ENCODE data around the gene NT5C1A. TPM values are rescaled to one million over a fixed set of nuclear protein-coding genes. Genes with fewer than 3 reads are reported as not detected.
A peak's percentile ranks its signal among the peaks of the same experiment; 100 is the strongest.

Gene NT5C1A
- total and polyA plus RNA-seq, 2 experiments from 2014 or later: 0.16 TPM; not detected in 1

DNA sequence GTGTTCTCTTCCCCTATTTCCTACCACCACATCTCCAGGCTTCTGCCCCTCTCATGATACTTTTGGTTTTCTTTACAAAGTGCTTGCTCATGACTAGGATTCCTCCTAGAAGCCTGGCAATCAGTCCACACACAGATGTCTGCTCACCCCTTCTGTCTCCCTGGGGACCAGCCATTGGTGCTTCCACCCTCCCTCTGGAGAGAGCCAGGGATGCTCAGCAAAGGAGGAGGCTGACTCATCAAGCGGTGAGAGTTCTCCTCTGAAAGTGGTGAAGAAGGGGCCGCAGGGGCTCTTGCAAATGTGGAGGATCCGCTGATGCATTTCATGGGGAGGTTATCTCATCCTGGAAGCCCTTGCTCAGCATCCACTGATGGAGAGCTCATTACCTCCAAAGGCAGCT is 14.5 kb downstream of the NT5C1A start:
- no peaks in the 10 kb centered on the region for H3K36me3 ChIP-seq
- H3K4me3 ChIP-seq: no peak overlapping the region
- H3K27ac ChIP-seq: no peak overlapping the region
- no peaks in the 10 kb centered on the region for H3K9me3 ChIP-seq (ENCODE audit: low read depth)
- TF ChIP-seq, protein P1, sequence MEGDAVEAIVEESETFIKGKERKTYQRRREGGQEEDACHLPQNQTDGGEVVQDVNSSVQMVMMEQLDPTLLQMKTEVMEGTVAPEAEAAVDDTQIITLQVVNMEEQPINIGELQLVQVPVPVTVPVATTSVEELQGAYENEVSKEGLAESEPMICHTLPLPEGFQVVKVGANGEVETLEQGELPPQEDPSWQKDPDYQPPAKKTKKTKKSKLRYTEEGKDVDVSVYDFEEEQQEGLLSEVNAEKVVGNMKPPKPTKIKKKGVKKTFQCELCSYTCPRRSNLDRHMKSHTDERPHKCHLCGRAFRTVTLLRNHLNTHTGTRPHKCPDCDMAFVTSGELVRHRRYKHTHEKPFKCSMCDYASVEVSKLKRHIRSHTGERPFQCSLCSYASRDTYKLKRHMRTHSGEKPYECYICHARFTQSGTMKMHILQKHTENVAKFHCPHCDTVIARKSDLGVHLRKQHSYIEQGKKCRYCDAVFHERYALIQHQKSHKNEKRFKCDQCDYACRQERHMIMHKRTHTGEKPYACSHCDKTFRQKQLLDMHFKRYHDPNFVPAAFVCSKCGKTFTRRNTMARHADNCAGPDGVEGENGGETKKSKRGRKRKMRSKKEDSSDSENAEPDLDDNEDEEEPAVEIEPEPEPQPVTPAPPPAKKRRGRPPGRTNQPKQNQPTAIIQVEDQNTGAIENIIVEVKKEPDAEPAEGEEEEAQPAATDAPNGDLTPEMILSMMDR (IDR thresholded peaks at IDR 0.05; ENCODE audit: low read depth, low read length): no peak
- no peaks in the 10 kb centered on the region for H3K4me1 ChIP-seq (ENCODE audit: low read depth)
- H3K27me3 ChIP-seq: peaks cover 81% of the 10 kb centered on the region
- DNase-seq (ENCODE audit: low read depth in 1 of 2, low spot score in 1 of 2): no peak

DNA sequence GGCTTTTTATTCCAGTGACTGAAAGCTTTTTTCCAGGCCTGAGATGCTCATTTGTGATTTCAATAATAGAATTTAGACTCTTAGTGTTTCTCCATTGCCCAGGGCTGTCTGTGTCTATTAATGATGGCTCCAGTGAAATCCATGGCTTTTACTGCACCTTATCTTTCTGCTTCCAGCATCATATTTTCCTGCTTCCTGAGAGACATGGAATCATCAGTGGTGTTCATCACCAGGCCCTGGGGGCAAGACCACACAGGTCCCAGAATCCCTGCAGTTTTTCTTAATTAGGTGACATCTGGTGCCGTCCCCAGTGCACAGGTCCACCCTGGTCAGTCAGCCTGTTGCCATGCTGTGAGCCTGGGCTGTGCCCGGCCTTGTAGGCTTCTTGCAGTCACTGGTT is 15.5 kb downstream of the NT5C1A start:
- Histone ChIP-seq H3K4me3 (no peak overlapping the region), H3K4me1 (ENCODE audit: low read depth) (no peaks in the 10 kb centered on the region), H3K36me3 (no peaks in the 10 kb centered on the region), H3K9me3 (ENCODE audit: low read depth) (no peaks in the 10 kb centered on the region), H3K27me3 (peaks cover 71% of the 10 kb centered on the region), H3K27ac (no peak overlapping the region)
- no peak for DNase-seq (ENCODE audit: low read depth in 1 of 2, low spot score in 1 of 2)
- TF ChIP-seq, protein P1 (IDR thresholded peaks at IDR 0.05; ENCODE audit: low read depth, low read length): no peak

DNA sequence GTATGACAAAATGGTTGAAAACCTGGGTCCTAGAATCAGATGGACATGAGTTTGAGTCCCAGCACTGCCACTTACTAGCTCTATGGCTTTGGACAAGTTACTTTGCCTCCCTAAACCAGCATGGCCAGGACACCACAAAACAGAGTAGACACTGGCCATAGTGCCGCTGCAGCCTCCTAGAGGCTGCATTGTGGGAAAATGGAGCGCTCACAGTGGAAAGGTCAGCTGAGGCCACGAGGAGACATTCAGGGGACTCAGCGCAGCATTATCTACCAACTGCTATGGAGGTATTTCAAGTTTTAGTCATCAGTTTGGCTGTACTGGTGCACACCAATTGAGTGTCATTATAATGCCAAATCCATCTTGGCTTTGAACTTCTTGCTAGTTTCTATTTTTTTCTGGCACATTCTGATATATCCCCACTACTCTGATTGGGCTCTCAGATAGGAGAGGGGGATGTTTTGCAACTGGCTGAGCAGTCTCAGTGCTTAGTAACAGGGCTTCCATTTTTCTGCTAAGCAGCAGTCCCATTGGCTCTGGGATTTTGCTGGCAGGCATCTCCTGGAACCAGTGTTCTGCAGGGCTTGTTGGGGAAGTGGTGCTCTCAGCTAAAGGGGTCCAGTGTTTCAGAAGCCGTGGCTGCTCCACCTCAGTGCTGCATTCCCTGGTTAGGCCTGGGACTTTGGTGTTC is 16.2 kb downstream of the NT5C1A start:
- Histone ChIP-seq H3K9me3 (ENCODE audit: low read depth) (no peaks in the 10 kb centered on the region), H3K27ac (no peak overlapping the region), H3K36me3 (no peaks in the 10 kb centered on the region), H3K4me1 (ENCODE audit: low read depth) (no peaks in the 10 kb centered on the region), H3K4me3 (no peak overlapping the region), H3K27me3 (peaks cover 65% of the 10 kb centered on the region)
- no peak for DNase-seq (ENCODE audit: low read depth in 1 of 2, low spot score in 1 of 2)
- TF ChIP-seq, protein P1 (IDR thresholded peaks at IDR 0.05; ENCODE audit: low read depth, low read length): no peak

DNA sequence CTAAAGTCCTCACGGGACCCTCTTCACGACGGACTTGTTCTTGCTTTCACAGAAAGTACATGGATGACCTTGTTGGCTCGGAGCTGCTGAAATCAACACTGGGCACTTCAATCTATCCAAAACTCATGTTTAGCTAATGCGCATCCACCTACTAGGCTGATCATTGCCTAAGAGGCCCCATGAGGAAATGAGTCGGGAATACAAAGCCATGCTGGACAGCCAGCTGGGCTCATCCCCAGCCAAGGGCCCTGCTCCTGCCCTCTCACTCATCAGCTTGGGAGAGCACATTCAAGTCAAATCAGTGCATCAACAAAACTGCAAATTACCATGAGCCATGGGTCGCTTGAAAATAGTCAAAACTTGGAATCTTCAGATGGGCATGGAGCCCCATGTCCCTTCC is 17.6 kb downstream of the NT5C1A start:
- no peaks in the 10 kb centered on the region for H3K9me3 ChIP-seq (ENCODE audit: low read depth)
- no peaks in the 10 kb centered on the region for H3K36me3 ChIP-seq
- H3K27ac ChIP-seq: no peak overlapping the region
- DNase-seq (ENCODE audit: low read depth in 1 of 2, low spot score in 1 of 2): no peak
- TF ChIP-seq, protein P1 (IDR thresholded peaks at IDR 0.05; ENCODE audit: low read depth, low read length): no peak
- H3K4me1 ChIP-seq (ENCODE audit: low read depth): no peaks in the 10 kb centered on the region
- peaks cover 51% of the 10 kb centered on the region for H3K27me3 ChIP-seq
- H3K4me3 ChIP-seq: no peak overlapping the region

GRCh38 chr1:39653546-39654031 is 18.3 kb downstream of the NT5C1A start:
- Histone ChIP-seq H3K4me1 (ENCODE audit: low read depth) (no peaks in the 10 kb centered on the region), H3K36me3 (no peaks in the 10 kb centered on the region), H3K27ac (no peak overlapping the region), H3K4me3 (no peak overlapping the region), H3K9me3 (ENCODE audit: low read depth) (no peaks in the 10 kb centered on the region), H3K27me3 (peaks cover 44% of the 10 kb centered on the region)
- DNase-seq (ENCODE audit: low read depth in 1 of 2, low spot score in 1 of 2): peak; percentile 73 to 87
- TF ChIP-seq, protein P1 (IDR thresholded peaks at IDR 0.05; ENCODE audit: low read depth, low read length): peak; percentile 82
